ENCODE results near the gene EFCAB5.
"Not testable (repeated sequence)": the region's sequence is repeated elsewhere in the genome, so short reads cannot be mapped to it uniquely, and the experiment has no call there.

Gene EFCAB5

DNA sequence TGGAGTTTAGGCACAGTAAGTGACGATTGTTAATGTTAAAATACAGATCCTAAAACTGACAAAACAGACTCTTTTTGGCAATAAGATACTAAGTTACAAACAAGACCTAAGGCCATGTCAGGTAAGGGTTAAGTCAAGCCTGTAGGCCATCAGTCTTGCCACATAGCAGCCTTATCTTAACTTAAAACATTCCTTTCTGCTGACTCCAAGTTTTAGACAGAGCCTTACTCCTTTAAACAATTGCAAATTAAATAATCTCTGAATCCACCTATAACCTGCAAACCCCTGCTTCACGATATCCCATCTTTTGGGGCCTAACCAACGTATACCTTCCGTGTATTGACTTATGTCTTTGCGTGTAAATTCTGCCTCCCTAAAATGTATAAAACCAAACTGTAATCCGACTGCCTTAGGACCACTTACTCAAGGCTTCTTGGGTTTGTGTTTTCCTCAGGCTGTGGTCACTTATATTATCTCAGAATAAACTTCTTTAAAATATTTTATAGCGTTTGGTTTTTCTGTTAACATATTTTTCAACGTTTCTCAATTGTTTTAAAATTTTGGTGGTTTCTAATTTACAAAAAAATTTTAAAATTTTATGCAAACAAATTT is 64.4 kb downstream of the EFCAB5 start:
- peak; percentile 7 for DNase-seq (ENCODE audit: low spot score)

DNA sequence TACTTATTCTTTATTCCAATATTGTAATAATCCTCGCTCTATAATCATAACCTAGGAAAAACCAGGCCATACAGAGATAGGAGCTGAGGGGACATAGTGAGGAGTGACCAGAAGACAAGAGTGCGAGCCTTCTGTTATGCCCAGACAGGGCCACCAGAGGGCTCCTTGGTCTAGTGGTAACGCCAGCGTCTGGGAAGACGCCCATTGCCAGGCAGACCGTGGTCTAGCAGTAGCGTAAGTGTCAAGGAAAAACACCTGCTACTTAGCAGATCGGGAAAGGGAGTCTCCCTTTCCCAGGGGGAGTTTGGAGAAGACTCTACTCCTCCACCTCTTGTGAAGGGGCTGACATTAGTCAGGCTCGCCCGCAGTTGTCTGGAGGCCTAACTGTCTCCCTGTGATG is 70.5 kb downstream of the EFCAB5 start:
- DNase-seq (ENCODE audit: low spot score) = not testable (repeated sequence)

DNA sequence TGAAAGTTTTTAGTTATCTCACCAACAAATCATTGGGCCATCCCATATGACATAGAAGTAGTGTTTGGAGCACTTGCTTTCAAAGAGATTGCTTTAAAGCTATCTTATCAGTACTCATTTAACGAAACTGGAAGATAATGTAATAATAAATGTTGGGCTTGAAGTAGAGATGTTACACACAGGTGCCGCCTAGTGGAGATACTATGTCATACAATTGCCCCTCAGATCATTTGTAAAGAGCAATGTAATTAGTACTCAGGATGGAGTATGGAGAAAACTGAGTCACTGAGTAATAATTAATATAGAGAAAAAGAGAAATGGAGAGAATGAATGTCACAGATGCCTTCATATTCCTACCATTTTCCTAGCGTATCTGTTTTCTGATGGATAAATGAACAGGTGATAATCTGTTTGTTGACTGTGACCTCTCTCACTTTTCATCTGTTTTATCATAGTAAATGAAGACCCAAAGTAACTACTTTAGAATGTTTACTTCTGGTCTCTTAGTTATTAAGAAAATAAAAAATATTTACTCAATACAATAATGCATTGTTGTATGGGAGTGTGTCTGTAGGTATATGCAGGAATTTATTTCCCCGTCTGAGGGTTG is 80.4 kb downstream of the EFCAB5 start:
- DNase-seq (ENCODE audit: low spot score) = peak; percentile 53

GRCh38 chr17:30025325-30025724 is 83.9 kb downstream of the EFCAB5 start:
- DNase-seq (ENCODE audit: low spot score) = not testable (repeated sequence)

DNA sequence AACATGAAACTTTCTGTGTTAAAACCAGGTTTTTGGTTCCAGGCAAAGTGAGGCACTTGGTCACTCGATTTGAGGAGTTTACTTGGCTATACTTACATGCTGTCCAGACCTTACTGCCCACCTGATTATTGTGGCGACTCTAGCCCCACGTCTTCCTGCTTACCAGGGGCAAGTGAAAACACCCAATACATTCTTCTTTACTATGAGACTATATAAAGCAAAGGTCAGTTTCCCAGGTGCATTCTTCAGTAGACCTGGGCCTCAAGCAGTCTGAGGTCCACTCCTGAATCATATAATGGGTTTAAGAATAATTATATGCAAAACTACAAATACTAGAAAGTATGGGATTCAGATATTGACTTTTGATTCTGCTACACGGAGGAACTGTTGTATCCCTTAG is 86.2 kb downstream of the EFCAB5 start:
- no peak for DNase-seq (ENCODE audit: low spot score)

GRCh38 chr17:30031214-30031869 is 89.9 kb downstream of the EFCAB5 start:
- DNase-seq (ENCODE audit: low spot score) = no peak

- DNase-seq (ENCODE audit: low spot score) = no peak
Observed at GRCh38 chr17:30035369-30035768, 93.9 kb downstream of the EFCAB5 start.

GRCh38 chr17:30040719-30041518 is 99.5 kb downstream of the EFCAB5 start:
- not testable (repeated sequence) for DNase-seq (ENCODE audit: low spot score)

GRCh38 chr17:30041551-30041950 is 100.1 kb downstream of the EFCAB5 start:
- DNase-seq (ENCODE audit: low spot score) = no peak

GRCh38 chr17:30062372-30062771 is 120.9 kb downstream of the EFCAB5 start:
- no peak for DNase-seq (ENCODE audit: low spot score)

GRCh38 chr17:30064738-30065137 is 123.3 kb downstream of the EFCAB5 start:
- DNase-seq (ENCODE audit: low spot score) = no peak

DNA sequence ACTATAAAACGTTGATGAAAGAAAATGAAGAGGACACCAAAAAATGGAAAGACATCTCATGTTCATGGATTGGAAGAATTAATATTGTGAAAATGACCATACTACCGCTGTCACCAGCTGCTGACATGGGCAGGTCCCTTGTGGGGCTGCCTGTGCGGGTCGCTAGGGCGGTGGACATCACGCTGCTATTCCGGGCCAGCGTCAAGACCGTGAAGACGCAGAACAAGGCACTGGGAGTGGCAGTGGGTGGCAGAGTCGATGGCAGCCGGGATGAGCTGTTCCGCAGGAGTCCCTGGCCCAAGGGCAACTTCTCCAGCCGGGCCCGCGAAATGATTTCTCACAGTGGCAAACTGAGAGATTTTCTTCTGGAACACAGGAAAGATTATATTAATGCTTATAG is 127.0 kb downstream of the EFCAB5 start:
- DNase-seq (ENCODE audit: low spot score) = no peak

- no peak for DNase-seq (ENCODE audit: low spot score)
Observed at GRCh38 chr17:30074254-30074653, 132.8 kb downstream of the EFCAB5 start.

GRCh38 chr17:30074730-30075129 is 133.3 kb downstream of the EFCAB5 start:
- DNase-seq (ENCODE audit: low spot score) = no peak

DNA sequence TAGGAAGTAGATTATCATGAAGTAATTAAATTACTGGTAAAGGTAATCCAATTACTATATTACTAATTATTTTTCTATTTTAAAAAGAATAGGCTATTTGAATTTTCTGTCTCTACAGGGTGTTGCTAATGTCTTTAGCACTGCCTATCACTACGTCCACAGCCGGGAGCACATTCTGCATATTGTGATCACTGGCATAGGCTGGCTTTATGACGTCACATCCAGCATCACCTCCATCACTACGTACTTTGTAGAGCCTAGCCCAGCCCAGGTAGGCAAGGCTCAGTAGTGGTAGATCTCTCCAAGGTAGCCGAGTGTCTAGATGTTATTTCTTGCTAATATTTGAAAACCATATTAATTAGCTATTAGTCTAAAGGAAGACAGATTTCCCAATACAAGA is 141.3 kb downstream of the EFCAB5 start:
- no peak for DNase-seq (ENCODE audit: low spot score)

- DNase-seq (ENCODE audit: low spot score) = no peak
Observed at GRCh38 chr17:30084788-30085187, 143.4 kb downstream of the EFCAB5 start.

DNA sequence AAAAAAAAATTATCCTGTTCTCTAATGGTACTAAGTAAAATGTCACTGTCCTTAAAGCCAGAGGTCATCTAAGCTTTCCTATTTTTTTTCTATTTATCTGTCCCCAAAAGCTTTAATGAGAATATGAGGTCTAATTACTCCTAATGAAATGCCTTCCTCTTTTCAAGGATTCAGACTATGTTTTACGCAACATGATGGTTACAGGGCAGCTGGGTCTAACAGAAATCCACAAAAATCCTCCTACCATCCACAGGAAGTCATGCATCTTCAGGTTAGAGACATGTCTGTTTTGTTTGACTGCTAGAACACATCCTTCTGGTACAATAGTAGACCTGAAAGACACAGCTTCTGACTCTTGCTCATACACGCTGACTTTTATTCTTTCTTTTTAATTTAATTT is 145.5 kb downstream of the EFCAB5 start:
- DNase-seq (ENCODE audit: low spot score) = no peak

DNA sequence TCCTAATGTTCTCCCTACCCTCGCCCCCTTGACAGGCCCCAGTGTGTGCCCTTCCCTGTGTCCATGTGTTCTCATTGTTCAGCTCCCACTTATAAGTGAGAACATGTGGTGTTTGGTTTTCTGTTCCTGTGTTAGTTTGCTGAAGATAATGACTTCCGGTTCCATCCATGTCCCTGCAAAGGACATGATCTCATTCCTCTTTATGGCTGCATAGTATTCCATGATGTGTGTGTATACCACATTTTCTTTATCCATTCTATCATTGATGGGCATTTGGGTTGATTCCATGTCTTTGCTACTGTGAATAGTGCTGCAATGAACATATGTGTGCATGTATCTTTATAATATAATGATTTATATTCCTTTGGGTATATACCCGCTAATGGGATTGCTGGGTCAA is 146.0 kb downstream of the EFCAB5 start:
- DNase-seq (ENCODE audit: low spot score) = not testable (repeated sequence)

DNA sequence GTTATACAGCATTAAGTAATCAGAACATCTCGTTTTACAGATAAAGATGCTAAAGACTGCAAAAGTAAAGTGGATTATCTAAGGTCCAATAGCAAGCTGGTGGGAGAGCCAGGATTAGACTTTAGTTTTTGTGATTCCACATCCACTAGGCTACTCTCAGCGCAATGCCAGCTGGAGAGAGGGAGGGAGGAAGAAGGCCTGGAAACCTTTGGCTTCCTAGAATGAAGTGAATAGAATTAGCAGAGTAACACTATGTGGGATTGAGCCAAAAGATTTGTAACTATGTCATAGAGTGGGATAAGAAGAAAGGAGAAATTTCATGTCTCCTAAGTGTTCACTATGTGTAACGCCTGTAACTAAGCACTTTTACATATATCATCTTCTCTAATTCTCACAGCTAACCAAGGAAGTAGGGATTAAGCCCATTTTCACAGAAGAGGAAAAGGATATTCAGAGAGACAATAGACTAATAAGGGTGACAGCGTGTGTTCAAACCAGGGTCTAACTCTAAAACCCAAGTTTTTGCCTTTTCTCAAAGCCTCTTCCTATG is 149.8 kb downstream of the EFCAB5 start:
- DNase-seq (ENCODE audit: low spot score) = no peak

GRCh38 chr17:30091771-30092170 is 150.3 kb downstream of the EFCAB5 start:
- DNase-seq (ENCODE audit: low spot score) = peak; percentile 67

DNA sequence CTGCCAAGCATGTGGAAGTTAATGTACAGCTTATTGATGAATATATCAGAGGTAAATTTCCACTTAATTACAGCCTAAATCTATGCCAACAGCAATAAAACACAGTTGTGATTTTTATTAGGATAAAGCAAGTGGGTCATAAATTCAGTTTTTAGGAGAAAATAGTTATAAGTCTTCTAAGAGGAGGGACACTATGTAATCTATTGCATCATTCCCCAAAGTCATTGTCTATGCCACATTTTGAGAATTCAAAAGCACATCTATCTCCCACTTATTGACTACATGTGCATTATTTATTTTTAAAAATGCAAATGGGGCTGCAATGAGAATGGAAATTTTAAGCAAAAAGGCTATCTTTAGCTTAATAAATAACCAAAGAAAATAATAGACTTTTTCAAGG is 151.5 kb downstream of the EFCAB5 start:
- no peak for DNase-seq (ENCODE audit: low spot score)

DNA sequence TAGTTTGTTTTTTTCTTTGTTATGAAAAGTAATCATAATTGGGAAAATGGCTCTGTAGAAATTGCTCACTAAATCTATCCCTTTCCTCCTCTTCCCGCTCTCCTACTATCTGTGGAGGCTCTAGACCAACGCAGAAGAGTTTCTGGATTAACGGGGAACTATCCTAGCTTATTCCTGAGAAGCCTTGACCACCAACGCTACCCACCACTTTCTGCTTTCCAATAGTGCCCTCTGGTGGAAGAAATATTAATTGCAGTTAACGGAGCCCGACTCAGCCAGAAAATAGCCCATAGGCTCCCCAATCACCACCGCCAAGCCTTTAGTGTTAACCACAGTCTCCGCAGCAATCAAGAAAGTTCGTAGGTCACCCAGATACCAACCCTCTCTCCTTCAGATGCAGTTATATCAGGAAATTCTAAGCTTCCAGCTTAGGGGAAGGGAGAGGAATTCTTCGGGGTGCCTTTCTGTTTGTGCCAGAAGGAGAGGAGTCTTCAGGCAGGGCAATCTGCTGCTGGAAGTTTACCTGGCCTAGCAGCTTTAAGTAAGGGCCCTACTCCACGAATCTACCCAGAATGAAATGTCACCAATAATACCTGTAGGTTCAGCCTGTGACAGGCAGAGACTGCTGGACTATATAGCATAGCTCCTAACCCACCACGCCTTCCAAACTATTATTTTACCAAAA is 152.2 kb downstream of the EFCAB5 start:
- DNase-seq (ENCODE audit: low spot score) = peak; percentile 84
